NCI-H1048 (cell line): ENCODE data around the gene ZNF148.
"Not testable (repeated sequence)": the region's sequence is repeated elsewhere in the genome, so short reads cannot be mapped to it uniquely, and the experiment has no call there.

Experiments used
- DNase-seq: peaks from one replicate; lab custom pipeline; 2025; lab: John Stamatoyannopoulos, UW

ZNF148 gene

DNA sequence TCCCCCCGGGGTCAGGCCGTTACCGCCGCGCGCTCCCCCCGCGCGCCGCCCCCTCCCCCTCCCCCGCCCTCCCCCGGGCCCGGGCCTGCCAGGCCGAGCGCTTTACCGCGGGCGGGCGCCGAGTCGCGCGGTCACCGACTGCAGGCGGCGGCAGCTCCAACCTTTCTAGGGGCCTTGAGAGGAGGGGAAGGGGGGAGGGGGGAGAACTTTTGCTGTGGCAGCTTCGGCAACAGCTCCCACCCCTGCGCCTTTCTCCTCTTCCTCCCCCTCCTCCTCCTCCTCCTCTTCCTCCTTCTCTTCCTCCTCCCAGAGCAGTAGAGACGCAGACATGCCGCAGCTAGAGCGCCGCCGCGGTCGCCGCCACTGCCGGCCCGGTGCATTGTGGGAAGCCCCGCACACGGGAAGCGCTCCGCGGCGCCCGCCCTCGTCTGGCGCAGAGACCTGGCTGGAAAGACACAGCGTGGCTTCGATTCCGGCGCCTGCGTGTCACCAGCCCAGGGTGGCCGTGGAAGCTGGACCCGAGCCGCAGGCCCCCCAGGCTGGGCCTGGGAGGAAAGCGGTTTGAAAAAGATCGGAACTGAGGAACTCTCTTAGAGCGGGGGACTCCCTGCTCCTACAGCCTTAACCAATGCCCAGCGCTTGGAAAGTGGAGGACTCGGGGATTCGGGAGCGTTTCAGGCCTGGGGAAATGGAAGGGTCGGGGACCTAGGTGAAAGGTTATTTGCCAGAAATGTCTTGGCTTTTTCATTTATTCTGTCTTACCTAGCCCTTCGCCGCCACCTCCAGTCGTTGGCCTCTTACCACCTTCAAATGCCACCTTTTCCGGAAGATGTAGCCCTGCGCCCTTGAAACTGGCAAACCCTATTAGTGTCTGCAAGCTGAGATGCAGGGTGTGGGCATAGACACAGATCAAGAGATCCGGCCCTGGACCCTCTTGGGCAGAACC is at the start of gene ZNF148:
Gene ZNF148, minus strand, starts transcription at position 330 of the 946 bp plus-strand sequence. CDS start 61,685 bp downstream, outside the sequence.
- peak; percentile 73 for DNase-seq

DNA sequence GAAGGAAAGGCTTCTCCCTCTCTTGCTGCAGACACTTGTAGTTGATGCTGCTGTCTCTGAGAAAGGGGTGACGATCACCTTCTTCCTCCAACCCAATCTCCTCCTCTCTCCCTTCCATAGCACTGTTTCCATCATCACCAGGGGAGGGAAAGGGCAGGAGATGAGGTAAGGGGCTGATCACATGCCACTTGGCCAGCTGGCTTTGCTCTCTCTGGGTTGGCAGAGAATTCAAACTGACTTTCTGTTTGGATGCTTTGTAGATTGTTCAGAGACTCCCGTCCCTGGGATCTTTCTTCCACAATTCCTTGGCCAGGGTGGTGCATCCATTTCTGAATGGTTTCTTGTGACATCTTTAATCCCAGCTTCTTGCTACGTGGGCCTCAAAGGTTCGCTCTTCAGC is 43.2 kb upstream of the ZNF148 start:
- DNase-seq = no peak

DNA sequence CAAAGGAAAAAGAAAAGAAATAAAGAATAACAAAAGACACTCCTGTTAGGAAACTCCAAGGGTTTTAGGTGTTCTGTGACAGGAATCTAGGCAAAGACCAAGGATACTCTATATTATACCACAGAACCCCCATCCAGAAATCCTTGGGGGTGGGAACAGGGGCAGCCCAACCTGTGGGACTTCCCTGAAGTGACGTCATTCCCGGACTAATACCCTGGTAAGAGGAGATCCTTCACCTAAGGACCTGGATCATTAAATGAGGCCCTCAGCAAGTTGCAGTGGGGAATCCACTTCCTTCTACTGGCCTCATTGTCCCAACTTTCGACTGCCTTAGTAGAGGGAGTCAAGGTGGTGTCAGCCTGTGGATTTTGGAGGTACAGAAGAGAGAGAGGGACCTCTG is 41.1 kb upstream of the ZNF148 start:
- no peak for DNase-seq

DNA sequence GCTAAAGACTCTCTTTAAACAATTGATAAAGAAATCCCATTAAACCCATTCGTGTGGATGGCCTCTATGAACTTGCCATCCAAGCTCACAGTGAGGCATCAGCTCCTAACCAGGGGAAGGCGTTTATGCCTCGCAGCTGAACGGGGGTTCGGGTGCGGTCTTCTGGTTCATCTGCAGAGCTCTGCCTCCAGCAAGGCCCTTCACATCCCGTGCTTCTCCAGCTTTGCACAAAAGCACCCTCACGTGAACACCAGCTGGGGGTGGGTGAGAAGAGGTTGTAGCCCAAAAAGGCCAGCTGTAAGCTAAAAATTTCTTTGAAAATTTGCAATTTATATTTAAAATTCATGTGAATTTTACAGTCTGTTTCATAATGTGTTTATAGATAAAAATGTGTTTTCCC is 39.5 kb upstream of the ZNF148 start:
- DNase-seq = no peak

DNA sequence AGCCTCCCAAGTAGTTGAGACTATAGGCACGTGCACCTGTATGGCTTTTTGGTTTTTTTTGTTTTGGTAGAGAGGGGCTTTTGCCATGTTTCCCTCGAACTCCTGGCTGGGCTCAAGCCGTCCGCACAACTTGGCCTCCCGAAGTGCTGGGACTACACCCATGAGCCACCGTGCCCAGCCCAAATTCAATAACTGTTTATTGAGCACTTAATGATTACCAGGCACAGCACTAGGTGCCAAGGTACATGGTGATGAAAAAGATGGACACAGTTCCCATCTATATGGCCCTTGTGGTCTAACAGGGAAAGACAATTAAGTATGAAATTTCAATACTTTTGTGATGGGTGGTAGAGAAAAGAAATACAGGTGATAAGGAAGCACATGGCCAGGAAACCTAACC is 35.8 kb upstream of the ZNF148 start:
- DNase-seq = no peak

DNA sequence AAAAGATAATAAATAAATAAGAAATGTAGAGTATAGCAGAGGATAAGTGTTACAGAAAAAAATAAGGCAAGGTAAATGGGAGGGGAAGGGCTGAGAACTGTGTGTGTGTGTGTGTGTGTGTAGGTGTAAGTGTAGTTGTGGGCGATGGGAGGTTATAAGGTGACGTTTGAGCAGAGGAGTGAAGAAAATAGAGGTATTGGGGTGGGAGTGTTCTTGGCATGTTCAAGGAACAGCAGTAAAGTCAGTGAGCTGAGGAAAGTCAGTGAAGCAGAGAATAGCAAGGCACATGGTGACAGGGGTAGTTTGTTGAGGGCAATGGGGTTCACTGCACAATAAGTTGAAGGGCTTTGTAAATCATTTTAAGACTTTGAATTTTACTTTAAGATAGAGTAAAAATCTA is 30.9 kb upstream of the ZNF148 start:
- no peak for DNase-seq

- DNase-seq = not testable (repeated sequence)
These were observed 30.4 kb upstream of the ZNF148 start for GRCh38 chr3:125405515-125405914.

GRCh38 chr3:125403789-125404188 is 28.7 kb upstream of the ZNF148 start:
- DNase-seq = no peak

DNA sequence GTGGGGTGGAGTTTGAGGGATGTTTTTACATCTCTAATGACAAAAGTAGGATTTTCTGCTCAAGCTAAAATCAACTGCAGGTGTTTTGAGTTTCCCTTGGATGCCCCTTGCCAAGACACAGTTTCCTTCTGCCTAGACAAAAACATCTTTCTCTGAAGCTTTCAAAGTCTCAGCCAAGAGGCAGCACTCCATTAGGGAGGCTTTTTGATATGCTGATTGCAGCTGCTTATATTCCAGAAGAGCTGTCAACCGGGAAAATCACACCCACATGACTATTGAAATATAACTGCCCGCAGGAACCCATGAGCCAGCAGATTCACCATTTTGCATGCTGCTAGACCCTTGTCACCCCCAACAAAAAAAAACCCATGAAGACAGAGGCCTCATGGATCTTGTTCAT is 27.5 kb upstream of the ZNF148 start:
- no peak for DNase-seq

- DNase-seq = no peak
These were observed 26.3 kb upstream of the ZNF148 start for GRCh38 chr3:125401402-125401801.

GRCh38 chr3:125398952-125399351 is 23.8 kb upstream of the ZNF148 start:
- no peak for DNase-seq

DNA sequence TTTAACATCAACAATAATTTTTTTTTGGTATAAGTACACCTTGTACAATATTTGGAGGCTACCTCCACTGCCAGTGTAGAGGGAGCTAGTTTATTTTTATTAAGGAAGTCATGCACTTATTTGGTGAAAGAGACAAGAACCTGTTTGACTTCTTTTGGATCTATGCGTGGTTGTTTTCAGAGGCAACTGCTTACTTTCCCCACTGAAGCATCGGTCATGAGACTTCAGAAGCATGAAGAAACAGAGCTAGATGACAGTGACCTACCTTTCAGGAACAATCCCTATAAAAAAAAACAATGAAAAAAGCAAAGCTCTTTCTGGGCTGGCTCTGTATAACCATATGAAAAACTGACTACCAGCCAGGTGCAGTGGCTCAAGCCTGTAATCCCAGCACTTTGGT is 20.0 kb upstream of the ZNF148 start:
- DNase-seq = no peak

DNA sequence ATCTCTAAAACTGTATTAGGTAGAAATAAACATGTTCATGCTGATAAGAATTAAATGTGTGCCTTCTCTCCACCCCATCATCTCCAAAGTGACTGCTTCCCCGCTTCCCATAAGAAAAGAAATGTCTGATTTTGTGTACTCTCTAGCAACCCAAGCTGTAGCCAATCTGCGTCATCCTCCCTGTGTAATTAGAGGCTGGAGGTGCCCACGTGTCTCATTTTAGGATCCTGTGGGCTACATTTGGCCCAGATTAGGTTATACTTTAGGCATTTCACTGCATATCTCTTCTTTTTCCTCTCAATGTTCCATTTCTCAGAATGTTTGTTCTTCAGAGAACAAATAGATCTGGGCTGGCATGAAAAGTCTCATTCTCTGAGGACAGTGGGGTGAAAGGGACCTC is 19.3 kb upstream of the ZNF148 start:
- DNase-seq = no peak

GRCh38 chr3:125389282-125389681 is 14.2 kb upstream of the ZNF148 start:
- DNase-seq = no peak

DNA sequence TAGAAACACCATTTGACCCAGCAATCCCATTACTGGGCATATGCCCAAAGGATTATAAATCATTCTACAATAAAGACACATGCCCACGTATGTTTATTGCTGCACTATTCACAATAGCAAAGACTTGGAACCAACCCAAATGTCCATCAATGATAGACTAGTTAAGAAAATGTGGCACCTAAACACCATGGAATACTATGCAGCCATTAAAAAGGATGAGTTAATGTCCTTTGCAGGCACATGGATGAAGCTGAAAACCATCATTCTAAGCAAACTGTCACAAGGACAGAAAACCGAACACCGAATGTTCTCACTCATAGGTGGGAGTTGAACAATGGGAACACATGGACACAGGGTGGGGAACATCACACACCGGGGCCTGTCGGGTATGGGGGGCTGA is 13.2 kb upstream of the ZNF148 start:
- DNase-seq = not testable (repeated sequence)

- no peak for DNase-seq
These were observed 11.7 kb upstream of the ZNF148 start for GRCh38 chr3:125386811-125387210.

- no peak for DNase-seq
These were observed 8.6 kb upstream of the ZNF148 start for GRCh38 chr3:125383744-125384143.

GRCh38 chr3:125382298-125382697 is 7.2 kb upstream of the ZNF148 start:
- no peak for DNase-seq

DNA sequence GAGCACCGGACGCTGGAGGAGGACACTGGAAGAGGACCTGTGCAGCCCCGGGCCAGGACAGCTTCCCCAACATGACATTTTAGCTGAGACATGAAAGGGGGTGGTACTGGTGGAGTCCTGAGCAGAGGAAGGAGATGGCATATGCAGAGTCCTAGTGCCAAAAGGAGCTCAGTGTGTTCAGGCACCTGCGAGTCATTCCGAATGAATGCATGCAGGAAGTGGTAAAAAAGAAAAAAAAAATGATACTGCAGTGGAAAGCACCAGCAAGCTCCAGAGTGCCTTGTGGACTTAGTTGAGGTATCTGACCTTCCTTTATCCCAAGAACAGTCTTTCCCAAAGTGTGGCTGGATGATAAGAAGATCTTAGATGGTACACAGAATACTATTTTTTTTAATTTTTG is 6.6 kb upstream of the ZNF148 start:
- DNase-seq = no peak

- DNase-seq = no peak
These were observed 6.2 kb upstream of the ZNF148 start for GRCh38 chr3:125381314-125381713.

DNA sequence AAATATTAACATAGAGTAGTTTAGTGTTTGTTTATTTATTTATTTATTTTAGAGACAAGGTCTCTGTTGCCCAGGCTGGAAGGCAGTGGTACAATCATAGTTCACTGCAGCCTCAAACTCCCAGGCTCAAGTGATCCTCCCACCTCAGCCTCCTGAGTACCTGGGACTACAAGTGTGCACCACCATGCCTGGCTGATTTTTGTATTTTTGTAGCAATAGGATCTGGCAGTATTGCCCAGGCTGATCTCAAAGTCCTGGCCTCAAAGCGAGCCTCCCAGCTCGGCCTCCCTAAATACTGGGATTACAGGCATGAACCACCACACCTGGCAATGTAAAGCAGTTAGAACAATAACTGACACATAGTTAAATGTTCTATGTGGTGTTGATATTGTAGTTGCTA is 4.4 kb upstream of the ZNF148 start:
- DNase-seq = no peak

GRCh38 chr3:125378762-125379161 is 3.6 kb upstream of the ZNF148 start:
- DNase-seq = no peak

- DNase-seq = peak; percentile 28
These were observed 990 bp upstream of the ZNF148 start for GRCh38 chr3:125375950-125376679.
